Astrocyte (in vitro differentiated cells and primary cell): ENCODE results near the gene FCHO1. TPM values are rescaled to one million over a fixed set of nuclear protein-coding genes. Genes with fewer than 3 reads are reported as not detected.

Source experiments
- DNase-seq: peaks from one replicate; pipeline ENCODE4 v3.0.0-alpha.2; 2010; ENCODE audit warnings: low read depth
- FAIRE-seq: peaks from 2 replicates; lab custom pipeline; 2011; peaks lifted over from hg19 to GRCh38; lab: Jason Lieb, UNC
- H2AFZ ChIP-seq: 2 replicates; pipeline ENCODE4 v1.6.0; 2012; ENCODE audit warnings: low read depth, low read length, inconsistent platforms
- H3K27ac ChIP-seq: 2 replicates; pipeline ENCODE4 v1.5.1; 2011; ENCODE audit warnings: low read depth, low read length, inconsistent platforms
- H3K27me3 ChIP-seq: 2 replicates; pipeline ENCODE4 v1.6.0; 2011; ENCODE audit warnings: low read length, inconsistent platforms; ENCODE audit not compliant: insufficient read depth
- H3K36me3 ChIP-seq: 2 replicates; pipeline ENCODE4 v1.5.1; 2011; ENCODE audit warnings: low read length, inconsistent platforms; ENCODE audit not compliant: insufficient read depth
- H3K4me1 ChIP-seq: 2 replicates; pipeline ENCODE4 v1.5.1; 2011; ENCODE audit warnings: low read length, inconsistent platforms; ENCODE audit not compliant: insufficient read depth
- H3K4me2 ChIP-seq: 2 replicates; pipeline ENCODE4 v1.6.0; 2012; ENCODE audit warnings: low read length, inconsistent platforms
- H3K4me3 ChIP-seq: 2 replicates; pipeline ENCODE4 v1.5.1; 2011; ENCODE audit warnings: low read depth, mild to moderate bottlenecking, low read length, inconsistent platforms; ENCODE audit not compliant: insufficient read depth
- H3K79me2 ChIP-seq: 2 replicates; pipeline ENCODE4 v1.6.0; 2012; ENCODE audit warnings: mild to moderate bottlenecking, low read length, inconsistent platforms; ENCODE audit not compliant: insufficient read depth
- H3K9ac ChIP-seq: 2 replicates; pipeline ENCODE4 v1.6.0; 2012; ENCODE audit warnings: mild to moderate bottlenecking, low read length, inconsistent platforms
- H3K9me3 ChIP-seq: 2 replicates; pipeline ENCODE4 v1.5.1; 2012; ENCODE audit warnings: low read depth, mild to moderate bottlenecking, low read length, inconsistent platforms; ENCODE audit not compliant: insufficient read depth
- H4K20me1 ChIP-seq: 2 replicates; pipeline ENCODE4 v1.6.0; 2012; ENCODE audit warnings: low read length, inconsistent platforms; ENCODE audit not compliant: insufficient read depth
- H3K27ac Mint-ChIP-seq: one replicate; pipeline ENCODE4 v1.8.0; 2021; ENCODE audit warnings: mild to moderate bottlenecking, mixed read lengths; ENCODE audit not compliant: unreplicated experiment
- H3K27me3 Mint-ChIP-seq: one replicate; pipeline ENCODE4 v1.8.0; 2021; ENCODE audit warnings: low read depth, mixed read lengths; ENCODE audit not compliant: unreplicated experiment
- H3K36me3 Mint-ChIP-seq: one replicate; pipeline ENCODE4 v1.8.0; 2021; ENCODE audit warnings: low read depth, mixed read lengths; ENCODE audit not compliant: unreplicated experiment
- H3K4me1 Mint-ChIP-seq: one replicate; pipeline ENCODE4 v1.8.0; 2021; ENCODE audit warnings: low read depth, mixed read lengths; ENCODE audit not compliant: unreplicated experiment
- H3K4me3 Mint-ChIP-seq: one replicate; pipeline ENCODE4 v1.8.0; 2021; ENCODE audit warnings: mild to moderate bottlenecking, moderate library complexity, mixed read lengths; ENCODE audit not compliant: unreplicated experiment
- H3K9me3 Mint-ChIP-seq: one replicate; pipeline ENCODE4 v1.8.0; 2021; ENCODE audit warnings: mild to moderate bottlenecking, mixed read lengths; ENCODE audit not compliant: unreplicated experiment
- CTCF ChIP-seq: IDR thresholded peaks from 2 replicates; pipeline ENCODE4 v1.5.1; 2011; ENCODE audit warnings: low read depth, mild to moderate bottlenecking, inconsistent platforms, low read length, moderate library complexity; ENCODE audit not compliant: insufficient read depth
- EZH2 ChIP-seq: IDR thresholded peaks from 2 replicates; pipeline ENCODE4 v1.6.1; 2012; ENCODE audit warnings: mild to moderate bottlenecking, low read length, inconsistent platforms; ENCODE audit not compliant: insufficient read depth
- total RNA-seq: library from RNA; stranded (reverse); gene quantifications from 2 replicates; pipeline ENCODE4 v1.2.1, GENCODE V29; 2021

The FCHO1 gene
- total RNA-seq, 1 donor from 2014 or later: 2.0 TPM

- peaks cover 12% of the 10 kb centered on the region for H3K27me3 Mint-ChIP-seq
- no peaks in the 10 kb centered on the region for H3K36me3 ChIP-seq
- no peak overlapping the region for H3K27ac ChIP-seq
- H3K4me3 ChIP-seq: no peak overlapping the region
- no peak overlapping the region for H3K4me2 ChIP-seq
- H3K27ac Mint-ChIP-seq: no peak overlapping the region
- no peak for TF ChIP-seq EZH2
- no peak for TF ChIP-seq CTCF
- H3K9me3 Mint-ChIP-seq: no peaks in the 10 kb centered on the region
- H3K9ac ChIP-seq: no peak overlapping the region
- H3K79me2 ChIP-seq: no peaks in the 10 kb centered on the region
- H3K27me3 ChIP-seq: no peaks in the 10 kb centered on the region
- H3K36me3 Mint-ChIP-seq: peaks cover 3% of the 10 kb centered on the region
- peak; percentile 56 for DNase-seq
- peaks cover 11% of the 10 kb centered on the region for H3K4me1 ChIP-seq
- no peak overlapping the region for H2AFZ ChIP-seq
- FAIRE-seq: no peak
- peaks cover 10% of the 10 kb centered on the region for H3K4me1 Mint-ChIP-seq
- no peaks in the 10 kb centered on the region for H3K9me3 ChIP-seq
- no peak overlapping the region for H3K4me3 Mint-ChIP-seq
- no peaks in the 10 kb centered on the region for H4K20me1 ChIP-seq
Measured at GRCh38 chr19:17755977-17756670, 4.8 kb downstream of the FCHO1 start.

GRCh38 chr19:17757125-17757524 lies 5.8 kb downstream of the FCHO1 start:
- H3K36me3 Mint-ChIP-seq: peaks cover 3% of the 10 kb centered on the region
- no peak for TF ChIP-seq CTCF
- Histone ChIP-seq H3K9ac (no peak overlapping the region), H3K4me2 (no peak overlapping the region), H3K4me1 (peaks cover 11% of the 10 kb centered on the region), H3K27me3 (no peaks in the 10 kb centered on the region), H3K27ac (no peak overlapping the region), H3K9me3 (no peaks in the 10 kb centered on the region), H3K4me3 (no peak overlapping the region), H3K79me2 (no peaks in the 10 kb centered on the region), H2AFZ (no peak overlapping the region), H3K36me3 (no peaks in the 10 kb centered on the region), H4K20me1 (no peaks in the 10 kb centered on the region)
- DNase-seq (peak; percentile 22), FAIRE-seq (no peak)
- no peak overlapping the region for H3K27ac Mint-ChIP-seq
- H3K9me3 Mint-ChIP-seq: no peaks in the 10 kb centered on the region
- H3K4me1 Mint-ChIP-seq: peaks cover 10% of the 10 kb centered on the region
- H3K4me3 Mint-ChIP-seq: no peak overlapping the region
- peaks cover 13% of the 10 kb centered on the region for H3K27me3 Mint-ChIP-seq

- peaks cover 10% of the 10 kb centered on the region for H3K4me1 Mint-ChIP-seq
- no peaks in the 10 kb centered on the region for H3K79me2 ChIP-seq
- H3K4me3 Mint-ChIP-seq: no peak overlapping the region
- DNase-seq (no peak), FAIRE-seq (no peak)
- H4K20me1 ChIP-seq: no peaks in the 10 kb centered on the region
- H3K9ac ChIP-seq: no peak overlapping the region
- no peak overlapping the region for H3K27ac Mint-ChIP-seq
- H3K36me3 ChIP-seq: no peaks in the 10 kb centered on the region
- H3K9me3 Mint-ChIP-seq: no peaks in the 10 kb centered on the region
- peaks cover 11% of the 10 kb centered on the region for H3K4me1 ChIP-seq
- TF ChIP-seq EZH2 (no peak), CTCF (no peak)
- no peak overlapping the region for H3K4me2 ChIP-seq
- no peak overlapping the region for H3K4me3 ChIP-seq
- H3K27me3 Mint-ChIP-seq: peaks cover 13% of the 10 kb centered on the region
- peaks cover 3% of the 10 kb centered on the region for H3K36me3 Mint-ChIP-seq
- H3K9me3 ChIP-seq: no peaks in the 10 kb centered on the region
- H2AFZ ChIP-seq: no peak overlapping the region
- no peaks in the 10 kb centered on the region for H3K27me3 ChIP-seq
- no peak overlapping the region for H3K27ac ChIP-seq
Measured at GRCh38 chr19:17758515-17758914, 7.2 kb downstream of the FCHO1 start.
